Measurements from ENCODE around the gene DTNB.

The DTNB gene

DNA sequence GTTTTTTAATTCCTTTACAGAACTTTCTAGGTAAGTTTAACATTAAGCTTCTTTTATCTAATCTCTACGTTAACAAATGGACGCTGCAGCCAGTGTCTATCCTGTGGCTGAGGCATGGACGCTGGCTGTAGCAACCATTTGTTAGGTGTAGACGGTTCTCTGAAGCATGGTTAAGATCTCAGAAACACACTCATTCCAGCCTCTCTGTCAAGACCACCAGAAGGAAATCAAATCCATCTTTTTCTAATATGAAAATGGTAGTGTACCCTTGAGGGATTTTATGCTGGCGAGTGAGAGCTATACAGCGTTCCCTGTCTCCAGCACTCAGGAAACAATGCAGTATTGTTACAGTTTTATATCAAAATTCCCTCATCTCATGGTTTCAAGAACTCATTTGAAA is 78.0 kb downstream of the DTNB start:
- H3K4me2 ChIP-seq (ENCODE audit: low read length): no peak overlapping the region
- TF ChIP-seq, protein P1, sequence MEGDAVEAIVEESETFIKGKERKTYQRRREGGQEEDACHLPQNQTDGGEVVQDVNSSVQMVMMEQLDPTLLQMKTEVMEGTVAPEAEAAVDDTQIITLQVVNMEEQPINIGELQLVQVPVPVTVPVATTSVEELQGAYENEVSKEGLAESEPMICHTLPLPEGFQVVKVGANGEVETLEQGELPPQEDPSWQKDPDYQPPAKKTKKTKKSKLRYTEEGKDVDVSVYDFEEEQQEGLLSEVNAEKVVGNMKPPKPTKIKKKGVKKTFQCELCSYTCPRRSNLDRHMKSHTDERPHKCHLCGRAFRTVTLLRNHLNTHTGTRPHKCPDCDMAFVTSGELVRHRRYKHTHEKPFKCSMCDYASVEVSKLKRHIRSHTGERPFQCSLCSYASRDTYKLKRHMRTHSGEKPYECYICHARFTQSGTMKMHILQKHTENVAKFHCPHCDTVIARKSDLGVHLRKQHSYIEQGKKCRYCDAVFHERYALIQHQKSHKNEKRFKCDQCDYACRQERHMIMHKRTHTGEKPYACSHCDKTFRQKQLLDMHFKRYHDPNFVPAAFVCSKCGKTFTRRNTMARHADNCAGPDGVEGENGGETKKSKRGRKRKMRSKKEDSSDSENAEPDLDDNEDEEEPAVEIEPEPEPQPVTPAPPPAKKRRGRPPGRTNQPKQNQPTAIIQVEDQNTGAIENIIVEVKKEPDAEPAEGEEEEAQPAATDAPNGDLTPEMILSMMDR (IDR thresholded peaks at IDR 0.05; ENCODE audit: low read depth, low read length): no peak
- no peak for TF ChIP-seq EZH2phosphoT487 (IDR thresholded peaks at IDR 0.05; ENCODE audit: low read depth)
- no peak overlapping the region for H3K27ac ChIP-seq (ENCODE audit: low read length)
- no peaks in the 10 kb centered on the region for H3K9me3 ChIP-seq (ENCODE audit: insufficient read depth, low read length)
- no peak overlapping the region for H2AFZ ChIP-seq (ENCODE audit: low read depth, low read length)
- peaks cover 6% of the 10 kb centered on the region for H3K36me3 ChIP-seq (replicated peaks; ENCODE audit: low read depth, low read length)
- H3K4me3 ChIP-seq (ENCODE audit: low read length): no peak overlapping the region
- no peaks in the 10 kb centered on the region for H3K27me3 ChIP-seq (ENCODE audit: low read depth, low read length)
- H3K9ac ChIP-seq (ENCODE audit: low read length): no peak overlapping the region
- H3K4me1 ChIP-seq (ENCODE audit: low read length): peaks cover 34% of the 10 kb centered on the region
- H3K79me2 ChIP-seq (ENCODE audit: low read length): no peaks in the 10 kb centered on the region
- H4K20me1 ChIP-seq (ENCODE audit: insufficient read depth, low read length): no peaks in the 10 kb centered on the region

DNA sequence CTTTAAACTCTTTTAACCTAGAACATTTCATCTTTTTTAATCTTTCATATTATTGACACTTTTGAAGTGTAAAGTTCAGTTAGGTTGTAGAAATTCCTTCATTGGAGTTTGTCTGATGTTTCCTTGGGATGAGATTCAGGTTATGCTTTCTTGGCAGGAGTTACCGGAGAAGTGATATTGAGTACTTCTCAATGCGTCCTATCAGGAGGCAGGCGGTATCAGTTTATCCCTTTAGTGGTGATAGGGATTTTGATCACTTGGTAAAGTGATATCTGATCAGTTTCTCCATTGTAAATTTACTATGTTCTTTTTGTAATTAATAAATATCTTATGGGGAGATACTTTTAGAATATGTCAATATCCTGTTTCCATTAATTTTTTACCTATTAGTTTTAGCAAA is 78.4 kb downstream of the DTNB start:
- H3K36me3 ChIP-seq (replicated peaks; ENCODE audit: low read depth, low read length): peaks cover 6% of the 10 kb centered on the region
- TF ChIP-seq, protein P1 (IDR thresholded peaks at IDR 0.05; ENCODE audit: low read depth, low read length): no peak
- no peak for TF ChIP-seq EZH2phosphoT487 (IDR thresholded peaks at IDR 0.05; ENCODE audit: low read depth)
- no peak overlapping the region for H3K4me2 ChIP-seq (ENCODE audit: low read length)
- no peak overlapping the region for H3K27ac ChIP-seq (ENCODE audit: low read length)
- H3K79me2 ChIP-seq (ENCODE audit: low read length): no peaks in the 10 kb centered on the region
- H3K9ac ChIP-seq (ENCODE audit: low read length): no peak overlapping the region
- no peaks in the 10 kb centered on the region for H4K20me1 ChIP-seq (ENCODE audit: insufficient read depth, low read length)
- H3K27me3 ChIP-seq (ENCODE audit: low read depth, low read length): no peaks in the 10 kb centered on the region
- no peaks in the 10 kb centered on the region for H3K9me3 ChIP-seq (ENCODE audit: insufficient read depth, low read length)
- H3K4me1 ChIP-seq (ENCODE audit: low read length): peaks cover 30% of the 10 kb centered on the region
- no peak overlapping the region for H2AFZ ChIP-seq (ENCODE audit: low read depth, low read length)
- H3K4me3 ChIP-seq (ENCODE audit: low read length): no peak overlapping the region

DNA sequence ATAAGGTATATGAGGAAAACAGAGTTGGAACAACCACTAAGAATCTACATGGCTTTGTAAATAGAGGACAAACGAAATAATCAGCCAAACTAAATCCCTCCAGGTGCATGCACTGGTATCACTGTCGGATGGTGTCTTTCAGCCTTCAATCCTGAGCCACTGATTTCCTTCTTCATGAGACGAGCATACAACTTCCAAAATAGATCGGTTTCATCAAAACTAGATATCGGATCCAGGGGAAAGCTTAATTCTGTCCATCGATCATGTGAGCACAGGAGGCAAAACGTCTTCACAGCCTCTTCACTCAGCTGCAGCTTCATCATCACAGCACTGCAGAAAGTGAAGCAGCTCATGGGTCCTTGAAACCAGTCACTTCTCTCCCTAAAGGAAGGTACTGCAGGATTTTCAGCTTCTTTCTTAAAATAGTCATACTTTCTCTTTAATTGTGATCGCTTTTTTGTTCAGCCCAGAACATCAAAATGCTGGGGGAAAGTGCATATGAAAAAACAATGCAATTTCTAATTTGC is 80.5 kb downstream of the DTNB start:
- H3K36me3 ChIP-seq (replicated peaks; ENCODE audit: low read depth, low read length): no peaks in the 10 kb centered on the region
- no peak for TF ChIP-seq EZH2phosphoT487 (IDR thresholded peaks at IDR 0.05; ENCODE audit: low read depth)
- TF ChIP-seq, protein P1 (IDR thresholded peaks at IDR 0.05; ENCODE audit: low read depth, low read length): no peak
- no peak overlapping the region for H3K4me3 ChIP-seq (ENCODE audit: low read length)
- no peak overlapping the region for H3K4me2 ChIP-seq (ENCODE audit: low read length)
- H2AFZ ChIP-seq (ENCODE audit: low read depth, low read length): no peak overlapping the region
- no peaks in the 10 kb centered on the region for H3K27me3 ChIP-seq (ENCODE audit: low read depth, low read length)
- no peak overlapping the region for H3K27ac ChIP-seq (ENCODE audit: low read length)
- no peaks in the 10 kb centered on the region for H3K9me3 ChIP-seq (ENCODE audit: insufficient read depth, low read length)
- no peaks in the 10 kb centered on the region for H4K20me1 ChIP-seq (ENCODE audit: insufficient read depth, low read length)
- peaks cover 23% of the 10 kb centered on the region for H3K4me1 ChIP-seq (ENCODE audit: low read length)
- no peaks in the 10 kb centered on the region for H3K79me2 ChIP-seq (ENCODE audit: low read length)
- no peak overlapping the region for H3K9ac ChIP-seq (ENCODE audit: low read length)

DNA sequence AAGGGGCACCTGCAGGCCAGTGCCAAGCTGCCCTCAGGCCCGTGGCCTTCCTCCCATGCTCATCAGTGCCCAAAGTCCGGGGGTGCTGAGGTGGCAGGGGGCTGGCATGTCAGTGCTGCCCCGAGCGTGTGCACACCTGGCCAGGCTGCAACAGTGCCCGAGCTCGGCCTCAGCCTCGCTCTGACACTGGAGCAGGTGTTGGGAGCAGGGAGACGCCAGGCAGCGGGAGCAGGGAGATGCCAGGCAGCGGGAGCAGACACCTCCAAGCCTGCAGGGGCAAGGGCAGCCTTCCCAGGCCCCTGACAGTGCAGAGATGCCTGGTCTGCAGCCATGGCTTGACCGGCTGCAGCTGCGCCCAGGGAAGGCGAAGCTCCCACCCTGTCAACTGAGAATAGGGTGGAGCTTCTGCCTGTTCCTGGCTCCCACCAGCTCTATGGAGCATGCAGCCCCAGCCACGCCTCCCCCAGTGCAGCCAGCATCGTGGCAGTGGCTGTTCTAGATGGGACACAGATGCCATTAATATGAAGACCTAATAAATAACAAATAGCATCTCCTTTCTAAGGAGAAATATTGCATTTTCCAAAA is 82.4 kb downstream of the DTNB start:
- Histone ChIP-seq H3K9ac (ENCODE audit: low read length) (no peak overlapping the region), H3K4me1 (ENCODE audit: low read length) (peaks cover 39% of the 10 kb centered on the region), H3K27me3 (ENCODE audit: low read depth, low read length) (no peaks in the 10 kb centered on the region), H2AFZ (ENCODE audit: low read depth, low read length) (no peak overlapping the region), H3K27ac (ENCODE audit: low read length) (no peak overlapping the region), H3K36me3 (replicated peaks; ENCODE audit: low read depth, low read length) (no peaks in the 10 kb centered on the region), H3K4me3 (ENCODE audit: low read length) (no peak overlapping the region), H3K4me2 (ENCODE audit: low read length) (no peak overlapping the region), H3K9me3 (ENCODE audit: insufficient read depth, low read length) (no peaks in the 10 kb centered on the region), H4K20me1 (ENCODE audit: insufficient read depth, low read length) (no peaks in the 10 kb centered on the region), H3K79me2 (ENCODE audit: low read length) (no peaks in the 10 kb centered on the region)
- TF ChIP-seq EZH2phosphoT487 (IDR thresholded peaks at IDR 0.05; ENCODE audit: low read depth): no peak
- TF ChIP-seq, protein P1 (IDR thresholded peaks at IDR 0.05; ENCODE audit: low read depth, low read length): no peak
